Left lung (tissue), 14 donors: ENCODE results near the gene MYORG. TPM values are rescaled to one million over a fixed set of nuclear protein-coding genes. Genes with fewer than 3 reads are reported as not detected.

Experiments used
- ATAC-seq: fragments of 200-7000 bp; cut with Tn5 transposase; one replicate; pipeline ENCODE4 v1.9.1; 2020; ENCODE audit warnings: moderate library complexity
- DNase-seq, 4 donors: peaks; one replicate each; pipeline ENCODE4 v3.0.0-alpha.2; 2013 to 2020
- H3K27ac ChIP-seq, 2 donors: fragments of 200-600 bp; sonication (generic) in 1 of 2; one replicate each; pipeline versions ENCODE4 v1.5.0 to v1.8.0; 2020 to 2021
- H3K27me3 ChIP-seq, 2 donors: fragments of 200-600 bp; sonication (generic) in 1 of 2; one replicate each; pipeline versions ENCODE4 v1.5.0 to v1.8.0; 2020 to 2021
- H3K36me3 ChIP-seq, 2 donors: fragments of 200-600 bp; sonication (generic) in 1 of 2; one replicate each; pipeline versions ENCODE4 v1.5.0 to v1.8.0; 2020 to 2021
- H3K4me1 ChIP-seq, 2 donors: fragments of 200-600 bp; one replicate each; pipeline ENCODE4 v1.8.0; 2021
- H3K4me3 ChIP-seq, 2 donors: fragments of 200-600 bp; sonication (generic) in 1 of 2; one replicate each; pipeline versions ENCODE4 v1.5.0 to v1.8.0; 2020 to 2021; ENCODE audit warnings: mild to moderate bottlenecking in 1 of 2
- H3K9me3 ChIP-seq, 2 donors: fragments of 200-600 bp; sonication (generic) in 1 of 2; one replicate each; pipeline versions ENCODE4 v1.5.0 to v1.8.0; 2020 to 2021
- intact Hi-C, 2 donors: fragments of 100-400 bp; cut with DNase I; formaldehyde crosslinking; loops; one replicate each; pipeline versions ENCODE4 v1.11.2 to v1.14.2; 2022
- long read RNA-seq, 12 donors: library from polyadenylated mRNA in 2 of 12; unstranded in 2 of 12; transcript quantifications; one replicate each; pipeline ENCODE4 v2.0.0 and lab custom pipeline, GENCODE V29; 2019 to 2026
- polyA plus RNA-seq, 6 donors: library from polyadenylated mRNA; unstranded; fragments of 120-200 nt; gene quantifications; one replicate each; pipeline ENCODE4 v1.2.1, GENCODE V29; 2013; ENCODE audit not compliant: insufficient read length in 6 of 6
- total RNA-seq, 2 donors: library from RNA; stranded (reverse); fragmentation: NEBNext Ultra II Directional; extraction: Animal tissue kit (Norgen Biotek cat#: 25700); gene quantifications; one replicate each; pipeline ENCODE4 v1.2.1, GENCODE V29; 2021
- TF ChIP-seq, protein P1 (sequence below), 2 donors: fragments of 200-600 bp; sonication (generic) in 1 of 2; IDR thresholded peaks; one replicate each; pipeline versions ENCODE4 v1.5.0 to v1.8.0; 2021; ENCODE audit warnings: antibody characterized with exemption in 2 of 2
- donor health status: DM: no; HTN: yes; CAD: no.
- donor health status: DM: no; HTN: no; CAD: no.

Gene MYORG
- 10 to 100 TPM in 1 of 2 donors, 1 to 10 TPM in 1; 6.9 to 22.6 TPM for total RNA-seq
- 1 to 10 TPM; 3.1 to 4.8 (median 3.5) TPM for polyA plus RNA-seq
- long read RNA-seq, donor 1, full-length matches to known transcripts, result 3 of 3 reads
- long read RNA-seq, donor 1, partial matches to known transcripts, result 0 of 3 reads
- long read RNA-seq, donor 1, other reads (novel, unspliced or antisense), result 0 of 3 reads
- long read RNA-seq, donor 2, result 0 reads
- long read RNA-seq, donor 3, result 0 reads
- long read RNA-seq, donor 4, result 0 reads
- long read RNA-seq, donor 5, full-length matches to known transcripts, result 1 of 1 reads
- long read RNA-seq, donor 5, partial matches to known transcripts, result 0 of 1 reads
- long read RNA-seq, donor 5, other reads (novel, unspliced or antisense), result 0 of 1 reads
- long read RNA-seq, donor 6, full-length matches to known transcripts, result 2 of 2 reads
- long read RNA-seq, donor 6, partial matches to known transcripts, result 0 of 2 reads
- long read RNA-seq, donor 6, other reads (novel, unspliced or antisense), result 0 of 2 reads
- long read RNA-seq, donor 7, result 0 reads
- long read RNA-seq, donor 8, result 0 reads
- long read RNA-seq, donor 9, result 0 reads
- long read RNA-seq, donor 10, result 0 reads
- long read RNA-seq, donor 11, full-length matches to known transcripts, result 15 of 15 reads
- long read RNA-seq, donor 11, partial matches to known transcripts, result 0 of 15 reads
- long read RNA-seq, donor 11, other reads (novel, unspliced or antisense), result 0 of 15 reads
- long read RNA-seq, donor 12, full-length matches to known transcripts, result 1 of 1 reads
- long read RNA-seq, donor 12, partial matches to known transcripts, result 0 of 1 reads
- long read RNA-seq, donor 12, other reads (novel, unspliced or antisense), result 0 of 1 reads

- peak; percentile 84 for ATAC-seq
- Histone ChIP-seq H3K4me3 (peak within 1 kb of the TSS; percentile 58 to 62), H3K27ac (peak within 1 kb of the TSS; percentile 53 to 60), H3K9me3 (no peaks in the 10 kb centered on the region), H3K4me1 (peaks cover 13 to 51% of the 10 kb centered on the region in 2 donors), H3K36me3 (peaks cover 0 to 7% of the 10 kb centered on the region in 2 donors), H3K27me3 (peaks cover 0 to 19% of the 10 kb centered on the region in 2 donors)
- TF ChIP-seq, protein P1, sequence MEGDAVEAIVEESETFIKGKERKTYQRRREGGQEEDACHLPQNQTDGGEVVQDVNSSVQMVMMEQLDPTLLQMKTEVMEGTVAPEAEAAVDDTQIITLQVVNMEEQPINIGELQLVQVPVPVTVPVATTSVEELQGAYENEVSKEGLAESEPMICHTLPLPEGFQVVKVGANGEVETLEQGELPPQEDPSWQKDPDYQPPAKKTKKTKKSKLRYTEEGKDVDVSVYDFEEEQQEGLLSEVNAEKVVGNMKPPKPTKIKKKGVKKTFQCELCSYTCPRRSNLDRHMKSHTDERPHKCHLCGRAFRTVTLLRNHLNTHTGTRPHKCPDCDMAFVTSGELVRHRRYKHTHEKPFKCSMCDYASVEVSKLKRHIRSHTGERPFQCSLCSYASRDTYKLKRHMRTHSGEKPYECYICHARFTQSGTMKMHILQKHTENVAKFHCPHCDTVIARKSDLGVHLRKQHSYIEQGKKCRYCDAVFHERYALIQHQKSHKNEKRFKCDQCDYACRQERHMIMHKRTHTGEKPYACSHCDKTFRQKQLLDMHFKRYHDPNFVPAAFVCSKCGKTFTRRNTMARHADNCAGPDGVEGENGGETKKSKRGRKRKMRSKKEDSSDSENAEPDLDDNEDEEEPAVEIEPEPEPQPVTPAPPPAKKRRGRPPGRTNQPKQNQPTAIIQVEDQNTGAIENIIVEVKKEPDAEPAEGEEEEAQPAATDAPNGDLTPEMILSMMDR (IDR thresholded peaks at IDR 0.05), result no peak
- intact Hi-C loops, result no loop called here
- DNase-seq, result peak; percentile 73 to 99 (median 94)
These were observed at the start of gene MYORG for GRCh38 chr9:34376596-34377403. Gene MYORG, minus strand, starts transcription at chr9:34376898. Its CDS starts 3,955 bp downstream, at chr9:34372943.

GRCh38 chr9:34419716-34420504 is 43.2 kb upstream of the MYORG start:
- ATAC-seq (no peak), DNase-seq (no peak)
- H3K27ac ChIP-seq, result no peak overlapping the region
- H3K4me3 ChIP-seq, result no peak overlapping the region
- H3K4me1 ChIP-seq, result no peaks in the 10 kb centered on the region
- H3K36me3 ChIP-seq, result no peaks in the 10 kb centered on the region
- H3K9me3 ChIP-seq, result no peaks in the 10 kb centered on the region
- intact Hi-C loops, result no loop called here
- TF ChIP-seq, protein P1 (IDR thresholded peaks at IDR 0.05), result no peak
- no peaks in the 10 kb centered on the region for H3K27me3 ChIP-seq

- DNase-seq, result no peak
- Histone ChIP-seq H3K4me1 (no peaks in the 10 kb centered on the region), H3K27ac (no peak overlapping the region), H3K4me3 (no peak overlapping the region), H3K27me3 (no peaks in the 10 kb centered on the region), H3K9me3 (no peaks in the 10 kb centered on the region), H3K36me3 (no peaks in the 10 kb centered on the region)
- ATAC-seq, result no peak
- TF ChIP-seq, protein P1 (IDR thresholded peaks at IDR 0.05), result no peak
- intact Hi-C loops, result no loop called here
These were observed 41.0 kb upstream of the MYORG start for GRCh38 chr9:34417734-34418133.

DNA sequence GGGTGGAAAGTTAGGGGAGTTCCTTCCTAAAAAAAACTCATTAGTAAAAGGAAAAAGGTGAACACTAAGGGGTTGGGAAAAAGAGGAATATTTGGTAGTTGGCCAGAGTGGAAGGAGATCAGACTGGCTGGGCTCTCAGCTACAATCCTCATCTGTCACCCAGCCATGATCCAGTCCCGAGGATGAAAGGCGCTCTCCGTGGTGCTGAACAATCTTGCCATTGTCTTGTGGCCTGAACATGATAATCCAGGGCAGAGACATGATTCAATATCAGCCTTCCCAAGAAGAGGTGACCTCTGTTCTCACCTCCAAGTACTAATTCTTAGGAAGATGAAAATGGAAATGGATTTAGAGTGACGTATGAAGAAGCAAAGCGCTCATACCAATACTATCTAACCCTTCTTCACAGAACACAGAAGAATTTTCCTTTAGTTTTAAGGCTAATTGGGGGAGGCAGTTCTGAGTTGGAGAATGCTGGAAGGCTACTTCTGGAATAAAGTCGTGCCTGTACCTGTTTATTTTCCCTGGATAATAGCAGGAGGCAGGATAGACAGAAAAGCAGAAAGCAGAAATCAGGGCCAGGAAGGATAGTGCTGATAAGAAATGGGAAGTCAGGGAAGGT is 36.6 kb upstream of the MYORG start:
- intact Hi-C loops, result no loop called here
- DNase-seq (peak in 2 of 4 donors; percentile 56 to 62), ATAC-seq (peak; percentile 65)
- Histone ChIP-seq H3K4me1 (no peaks in the 10 kb centered on the region), H3K9me3 (no peaks in the 10 kb centered on the region), H3K27ac (no peak overlapping the region), H3K27me3 (no peaks in the 10 kb centered on the region), H3K36me3 (no peaks in the 10 kb centered on the region), H3K4me3 (no peak overlapping the region)
- TF ChIP-seq, protein P1 (IDR thresholded peaks at IDR 0.05), result no peak
